Measurements from ENCODE around the gene CD74. TPM values are rescaled to one million over a fixed set of nuclear protein-coding genes. Genes with fewer than 3 reads are reported as not detected.

The CD74 gene
- polyA plus RNA-seq, 3 donors: 215 to 372 (median 259) TPM

- DNase-seq (ENCODE audit: extremely low read depth in 1 of 11, low read depth in 9 of 11, low spot score in 4 of 11): no peak
Observed at GRCh38 chr5:150391064-150391834, 21.5 kb downstream of the CD74 start.

GRCh38 chr5:150389531-150390266, 23.0 kb downstream of the CD74 start:
- DNase-seq (ENCODE audit: extremely low read depth in 1 of 11, low read depth in 9 of 11, low spot score in 4 of 11): no peak

DNA sequence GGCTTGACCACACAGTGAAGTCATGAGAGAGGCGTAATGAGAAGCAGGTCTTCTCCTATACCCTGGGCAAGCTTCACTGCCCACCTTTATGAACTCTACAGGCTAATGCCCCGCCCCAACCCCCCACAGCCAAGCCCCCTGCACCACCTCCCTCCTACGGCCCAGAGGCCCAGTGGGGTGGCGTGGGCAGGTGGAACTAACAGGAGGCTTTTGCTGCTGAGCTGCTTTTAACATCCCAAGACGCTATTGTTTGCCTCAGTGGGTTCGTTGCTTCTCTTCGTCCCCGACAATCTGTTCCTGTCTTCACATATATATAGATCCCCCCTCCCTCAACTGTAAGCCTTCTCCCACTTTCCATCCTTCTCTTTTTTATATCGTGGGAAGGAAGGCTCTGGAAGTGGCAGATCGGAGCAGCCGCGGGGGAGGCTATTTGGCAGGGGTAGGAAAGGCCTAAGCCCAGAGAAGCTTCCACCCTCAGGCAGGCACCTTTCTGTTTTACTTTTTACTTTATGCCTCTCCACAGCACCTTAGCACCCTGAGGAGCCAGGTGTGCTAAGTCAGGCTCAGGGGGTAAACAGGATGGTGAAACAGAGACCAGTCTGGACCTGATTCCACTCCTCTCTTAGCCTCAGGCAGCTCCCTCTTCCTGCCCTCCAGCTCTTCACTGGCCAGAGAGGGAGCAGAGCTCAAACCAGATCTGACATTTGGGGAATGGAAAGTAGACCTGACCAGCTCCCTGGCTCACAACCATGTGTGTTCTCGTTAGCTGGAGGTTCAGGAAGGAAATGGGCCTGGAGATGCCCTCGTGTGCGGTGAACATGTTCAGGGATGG, 26.5 kb downstream of the CD74 start:
- no peak for DNase-seq (ENCODE audit: extremely low read depth in 1 of 11, low read depth in 9 of 11, low spot score in 4 of 11)

- no peak for DNase-seq (ENCODE audit: extremely low read depth in 1 of 11, low read depth in 9 of 11, low spot score in 4 of 11)
Observed at GRCh38 chr5:150384701-150385100, 28.0 kb downstream of the CD74 start.

GRCh38 chr5:150377964-150378694, 34.6 kb downstream of the CD74 start:
- DNase-seq (ENCODE audit: extremely low read depth in 1 of 11, low read depth in 9 of 11, low spot score in 4 of 11): no peak

- no peak for DNase-seq (ENCODE audit: extremely low read depth in 1 of 11, low read depth in 9 of 11, low spot score in 4 of 11)
Observed at GRCh38 chr5:150376799-150377771, 35.6 kb downstream of the CD74 start.

- no peak for DNase-seq (ENCODE audit: extremely low read depth in 1 of 11, low read depth in 9 of 11, low spot score in 4 of 11)
Observed at GRCh38 chr5:150374651-150375050, 38.1 kb downstream of the CD74 start.

DNA sequence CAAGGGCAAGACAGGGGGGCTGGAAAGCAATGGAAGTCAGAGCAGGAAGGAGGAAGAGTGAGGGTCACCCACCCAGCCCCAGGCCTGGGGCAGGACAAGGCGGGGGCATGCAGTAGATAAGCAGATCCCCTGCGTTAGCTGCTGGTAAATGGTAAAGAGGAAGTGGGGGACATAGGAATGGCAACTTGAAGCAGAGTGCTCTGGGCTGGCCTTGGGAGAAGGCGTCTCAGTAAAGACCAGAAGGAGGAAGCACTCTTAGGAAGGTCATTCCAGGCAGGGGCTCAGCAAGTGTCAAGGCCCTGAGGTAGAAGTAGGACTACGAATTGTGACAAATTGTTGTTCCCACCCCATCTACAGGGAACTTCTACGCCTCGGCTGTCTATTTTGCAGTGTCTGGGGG, 40.1 kb downstream of the CD74 start:
- no peak for DNase-seq (ENCODE audit: extremely low read depth in 1 of 11, low read depth in 9 of 11, low spot score in 4 of 11)

DNA sequence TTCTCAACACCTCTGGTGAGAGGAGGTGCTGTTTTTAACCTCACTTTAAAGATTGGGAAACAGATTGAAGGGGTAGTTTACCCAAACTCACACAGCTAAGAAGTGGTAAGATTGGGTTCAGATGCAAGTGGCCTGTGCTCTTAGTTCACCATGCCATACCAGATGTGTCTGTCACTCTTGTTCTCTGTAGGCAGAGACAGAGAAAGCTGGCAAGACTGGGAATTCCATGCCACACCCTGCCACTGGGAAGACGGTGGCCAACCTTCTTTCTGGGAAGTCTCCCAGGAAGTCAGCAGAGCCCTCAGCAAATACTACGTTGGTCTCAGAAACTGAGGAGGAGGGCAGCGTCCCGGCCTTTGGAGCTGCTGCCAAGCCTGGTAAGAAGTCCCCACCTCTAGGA, 44.2 kb downstream of the CD74 start:
- no peak for DNase-seq (ENCODE audit: extremely low read depth in 1 of 11, low read depth in 9 of 11, low spot score in 4 of 11)

- no peak for DNase-seq (ENCODE audit: extremely low read depth in 1 of 11, low read depth in 9 of 11, low spot score in 4 of 11)
Observed at GRCh38 chr5:150364004-150364403, 48.7 kb downstream of the CD74 start.

DNA sequence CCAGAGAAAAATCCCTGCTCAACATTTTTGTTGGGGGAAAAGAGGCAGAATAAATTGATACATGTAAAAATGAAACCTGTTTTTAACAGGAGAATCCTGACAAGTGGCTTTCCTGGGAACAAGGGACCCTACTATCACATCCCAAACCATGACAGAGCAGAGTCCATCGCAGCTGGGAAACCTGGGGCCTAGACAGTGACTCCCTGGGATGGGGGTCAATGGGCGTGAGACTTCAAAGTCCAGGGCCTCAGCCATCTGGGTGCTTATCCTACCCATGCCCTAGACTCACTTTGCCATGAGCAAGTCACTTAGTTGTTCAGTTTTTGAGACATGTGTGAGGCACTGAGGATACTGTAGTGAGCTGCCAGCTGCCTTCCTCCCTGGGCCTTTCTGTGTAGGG, 49.5 kb downstream of the CD74 start:
- DNase-seq (ENCODE audit: extremely low read depth in 1 of 11, low read depth in 9 of 11, low spot score in 4 of 11): no peak

- DNase-seq (ENCODE audit: extremely low read depth in 1 of 11, low read depth in 9 of 11, low spot score in 4 of 11): no peak
Observed at GRCh38 chr5:150361301-150361700, 51.4 kb downstream of the CD74 start.

DNA sequence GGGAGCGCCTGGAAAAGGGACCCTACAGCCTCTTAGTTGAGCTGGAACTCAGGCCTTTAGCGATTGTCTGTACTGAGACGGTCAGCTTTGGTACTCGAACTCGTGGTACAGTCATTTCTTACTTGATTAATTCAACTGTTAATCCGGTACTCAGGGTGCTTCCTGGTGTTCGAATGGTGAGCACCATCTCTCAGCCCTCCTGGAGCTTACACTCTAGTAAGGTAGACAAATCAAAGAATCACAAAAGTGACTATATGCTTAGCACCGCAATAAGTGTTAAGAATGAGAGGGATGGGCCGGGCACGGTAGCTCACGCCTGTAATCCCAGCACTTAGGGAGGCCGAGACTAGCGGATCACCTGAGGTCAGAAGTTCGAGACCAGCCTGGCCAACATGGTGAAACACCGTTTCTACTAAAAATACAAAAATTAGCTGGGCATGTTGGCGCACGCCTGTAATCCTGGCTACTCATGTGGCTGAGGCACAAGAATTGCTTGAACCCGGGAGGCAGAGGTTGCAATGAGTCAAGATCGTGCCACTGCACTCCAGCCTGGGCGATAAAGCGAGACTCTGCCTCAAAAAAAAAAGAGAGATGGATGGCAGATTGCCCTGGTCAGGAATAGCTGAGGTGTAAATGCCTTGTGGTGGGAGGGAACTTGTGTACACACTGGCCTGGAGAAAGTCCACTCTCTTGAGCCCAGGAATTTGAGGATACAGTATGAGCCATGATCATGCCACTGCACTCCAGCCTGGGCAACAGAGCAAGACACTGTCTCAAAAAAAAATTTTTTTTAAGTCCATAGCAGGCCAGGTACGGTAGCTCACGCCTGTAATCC, 54.2 kb downstream of the CD74 start:
- DNase-seq (ENCODE audit: extremely low read depth in 1 of 11, low read depth in 9 of 11, low spot score in 4 of 11): no peak

DNA sequence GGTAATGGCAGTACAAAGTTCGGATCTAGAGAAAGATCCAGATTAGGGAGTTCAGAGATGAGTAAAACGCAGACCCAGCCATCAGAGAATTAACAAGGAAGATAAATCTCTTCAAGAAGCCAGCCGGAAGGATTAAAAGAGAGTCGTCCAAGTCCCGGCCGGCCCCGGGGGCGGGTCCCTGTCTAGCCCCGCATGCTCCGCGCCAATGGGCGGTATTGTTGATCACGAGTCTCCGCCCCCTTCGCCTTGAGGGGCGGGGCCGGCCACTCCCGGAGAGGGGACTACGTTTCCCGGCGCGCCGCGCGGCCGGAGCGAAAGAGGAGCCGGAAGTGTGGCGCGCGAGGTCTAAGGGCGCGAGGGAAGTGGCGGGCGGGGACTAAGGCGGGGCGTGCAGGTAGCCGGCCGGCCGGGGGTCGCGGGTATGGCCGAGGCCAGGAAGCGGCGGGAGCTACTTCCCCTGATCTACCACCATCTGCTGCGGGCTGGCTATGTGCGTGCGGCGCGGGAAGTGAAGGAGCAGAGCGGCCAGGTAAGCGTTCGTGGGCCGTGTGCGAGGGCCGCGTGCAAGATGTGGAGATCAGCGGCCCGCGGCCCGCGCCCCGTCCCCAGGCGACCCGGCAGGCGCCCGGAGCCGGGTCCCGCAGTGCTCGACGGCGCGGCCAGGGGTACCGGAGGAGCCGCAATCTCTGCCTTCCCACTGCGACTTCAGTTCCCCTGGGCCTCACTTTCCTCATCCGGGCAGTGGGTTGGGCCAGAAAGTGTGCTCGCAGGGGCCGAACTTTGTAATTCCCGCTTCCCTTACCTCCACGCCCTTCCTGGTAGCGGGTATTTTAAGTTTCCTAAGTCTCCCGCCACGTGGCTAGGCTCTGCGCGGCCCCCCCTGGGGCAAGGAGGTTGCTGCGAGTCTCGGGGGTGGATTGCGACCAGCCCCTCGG, 55.1 kb downstream of the CD74 start, which contains the start of gene TCOF1:
Gene TCOF1 (plus strand): TSS at position 372 of the 935 bp plus-strand sequence. CDS start 50 bp downstream, at position 422.
- DNase-seq (ENCODE audit: extremely low read depth in 1 of 11, low read depth in 9 of 11, low spot score in 4 of 11): peak; percentile 88 to 96 (median 95)

- peak in 1 of 11 donors; percentile 27 for DNase-seq (ENCODE audit: extremely low read depth in 1 of 11, low read depth in 9 of 11, low spot score in 4 of 11)
Observed at GRCh38 chr5:150356575-150357294, 56.0 kb downstream of the CD74 start.

Measured in renal cortex interstitium (tissue), 11 donors.